Stimulated activated CD8-positive, alpha-beta memory T cell treated with anti-CD3 and anti-CD28 coated beads, Interleukin-15, amount 100 ng/mL, for 1 hour (primary cell): ENCODE results near the gene GMFB.
"Not testable (repeated sequence)": the region's sequence is repeated elsewhere in the genome, so short reads cannot be mapped to it uniquely, and the experiment has no call there.

Experiments
- DNase-seq: peaks from one replicate; pipeline ENCODE4 v3.0.0-alpha.2; 2020; ENCODE audit warnings: low read depth

The GMFB gene

DNA sequence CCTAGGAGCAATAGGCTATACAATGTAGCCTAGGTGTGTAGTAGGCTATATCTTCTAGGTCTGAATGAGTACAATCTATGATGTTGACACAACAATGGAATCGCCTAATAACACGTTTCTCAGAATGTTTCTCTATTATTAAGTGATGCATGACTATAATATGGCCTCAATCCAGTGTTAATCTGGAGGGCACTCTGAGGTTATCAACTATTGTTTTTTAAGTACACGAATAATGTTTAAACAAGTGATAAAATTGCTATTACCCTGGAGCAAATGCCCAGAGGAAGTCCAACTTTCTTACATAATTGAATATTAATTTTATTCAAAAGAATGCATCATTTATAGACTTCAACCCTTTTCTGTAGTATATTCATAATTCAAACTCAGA is 31.2 kb downstream of the GMFB start:
- no peak for DNase-seq

DNA sequence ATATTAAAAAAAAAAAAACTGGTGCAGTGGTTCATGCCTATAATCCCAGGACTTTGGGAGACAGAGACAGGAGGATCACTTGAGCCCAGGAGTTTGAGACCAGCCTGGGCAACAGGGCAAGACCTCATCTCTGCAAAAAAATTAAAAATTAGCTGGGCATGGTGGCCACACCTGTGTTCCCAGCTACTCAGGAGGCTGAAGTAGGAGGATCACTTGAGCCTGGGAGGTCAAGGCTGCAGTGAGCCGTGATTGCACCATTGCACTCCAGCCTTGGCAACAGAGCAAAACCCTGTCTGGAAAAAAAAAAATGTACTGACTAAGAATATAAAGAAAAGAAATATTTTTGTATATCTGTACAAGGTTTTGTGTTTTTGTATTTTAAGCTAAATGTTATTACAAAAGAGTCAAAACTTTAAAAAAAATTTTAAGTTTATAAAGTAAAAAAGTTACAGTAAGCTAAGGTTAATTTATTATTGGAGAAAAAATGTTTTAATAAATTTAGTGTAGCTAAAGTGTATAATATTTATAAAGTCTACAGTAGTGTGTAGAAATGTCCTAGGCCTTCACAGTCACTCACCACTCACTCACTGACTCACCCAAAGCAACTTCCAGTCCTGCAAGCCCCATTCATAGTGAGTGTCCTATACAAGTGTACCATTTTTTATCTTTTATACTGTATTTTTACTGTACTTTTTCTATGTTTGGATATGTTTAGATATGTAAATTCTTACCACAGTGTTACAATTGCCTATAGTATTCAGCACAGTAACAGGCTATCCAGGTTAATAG is 31.8 kb downstream of the GMFB start:
- not testable (repeated sequence) for DNase-seq

DNA sequence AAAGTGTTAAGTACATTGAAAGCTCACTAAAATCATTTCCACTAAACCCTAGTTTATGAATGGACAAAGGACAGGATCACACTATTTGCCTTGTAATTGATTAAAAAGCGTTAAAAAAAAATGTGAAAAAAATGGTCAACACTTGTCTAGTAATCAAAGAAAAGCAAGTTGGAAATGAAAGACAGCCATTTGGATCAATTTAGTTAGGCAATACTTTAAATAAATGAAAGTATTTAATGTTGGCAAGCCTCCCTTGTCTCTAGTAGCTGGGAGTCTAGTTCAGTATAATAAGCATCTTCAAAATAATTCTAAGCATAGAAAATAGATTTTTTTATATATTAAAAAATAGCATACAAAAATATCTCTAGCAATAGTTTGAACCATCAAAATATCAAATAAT is 33.4 kb downstream of the GMFB start:
- no peak for DNase-seq

DNA sequence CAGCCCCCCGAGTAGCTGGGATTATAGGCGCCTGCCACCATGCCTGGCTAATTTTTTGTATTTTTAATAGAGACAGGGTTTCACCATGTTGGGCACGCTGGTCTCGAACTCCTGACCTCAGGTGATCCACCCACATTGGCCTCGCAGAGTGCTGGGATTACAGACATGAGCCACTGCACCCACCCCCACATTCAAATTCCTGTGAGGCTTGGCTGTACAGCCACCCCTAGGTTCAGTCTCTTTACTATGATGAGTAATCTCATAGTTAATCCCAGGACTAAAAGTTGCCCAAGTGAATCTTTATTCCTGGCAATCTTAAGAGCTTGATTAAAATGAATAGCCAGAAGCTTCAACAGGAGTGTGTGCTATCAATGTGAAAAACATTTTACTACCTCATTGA is 34.8 kb downstream of the GMFB start:
- DNase-seq = not testable (repeated sequence)

DNA sequence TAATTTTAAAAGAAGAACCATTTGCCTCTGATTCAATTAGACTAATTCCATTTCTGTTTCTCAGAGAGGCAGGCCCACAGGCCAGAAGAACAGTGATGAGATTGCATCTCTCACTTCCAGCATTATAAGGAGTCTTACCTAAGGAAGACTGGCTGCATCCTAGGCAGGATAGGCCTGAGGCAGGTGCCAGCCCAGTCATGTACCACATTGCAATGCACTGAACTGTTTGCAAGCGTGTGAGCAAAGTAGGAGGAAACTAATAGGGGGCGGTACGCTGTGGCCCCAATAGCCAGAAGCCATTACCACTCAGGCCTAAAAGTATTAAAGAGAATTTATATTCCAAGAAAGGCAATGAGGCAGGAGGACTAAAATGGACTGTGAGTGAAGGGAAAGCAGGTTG is 35.5 kb downstream of the GMFB start:
- DNase-seq = no peak

DNA sequence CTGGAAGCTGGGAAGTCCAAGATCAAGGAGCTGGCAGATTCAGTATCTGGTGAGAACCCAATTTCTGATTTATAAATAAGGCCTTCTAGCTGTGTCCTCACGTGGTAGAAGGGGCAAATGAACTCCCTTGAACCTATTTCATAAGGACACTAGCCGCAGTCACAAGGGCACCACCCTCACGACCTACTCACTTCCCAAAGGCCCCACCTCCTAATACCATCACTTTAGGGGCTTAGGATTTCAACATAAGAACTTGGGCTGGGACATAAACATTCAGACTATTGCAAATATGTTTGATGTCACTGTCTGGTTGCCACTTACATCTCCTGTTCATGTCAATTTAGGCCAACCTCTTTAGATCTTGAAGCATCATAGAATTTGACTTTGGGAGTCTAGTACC is 36.8 kb downstream of the GMFB start:
- DNase-seq = no peak

DNA sequence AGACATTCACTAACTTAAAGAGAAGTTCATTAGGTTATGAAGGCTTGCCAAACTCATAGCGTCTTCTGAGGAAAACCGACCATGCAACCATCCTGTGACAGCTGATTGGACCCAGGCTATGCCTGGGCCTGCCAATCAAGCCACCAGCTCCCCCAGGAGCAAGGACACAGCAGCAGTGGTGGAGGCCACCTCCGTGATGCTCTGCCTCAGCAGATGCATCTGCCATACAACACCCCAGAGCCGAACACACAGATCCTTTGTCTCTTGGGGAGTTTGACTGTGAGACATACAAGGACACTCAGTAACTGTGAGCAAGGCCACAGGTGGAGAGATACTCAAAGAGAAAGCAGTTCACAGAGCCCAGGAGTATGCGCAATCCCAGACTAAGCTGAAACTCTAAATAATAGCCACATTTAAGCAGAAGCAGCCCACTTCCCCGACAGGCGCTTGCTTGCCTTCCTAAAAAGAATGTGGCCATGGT is 37.6 kb downstream of the GMFB start:
- no peak for DNase-seq

DNA sequence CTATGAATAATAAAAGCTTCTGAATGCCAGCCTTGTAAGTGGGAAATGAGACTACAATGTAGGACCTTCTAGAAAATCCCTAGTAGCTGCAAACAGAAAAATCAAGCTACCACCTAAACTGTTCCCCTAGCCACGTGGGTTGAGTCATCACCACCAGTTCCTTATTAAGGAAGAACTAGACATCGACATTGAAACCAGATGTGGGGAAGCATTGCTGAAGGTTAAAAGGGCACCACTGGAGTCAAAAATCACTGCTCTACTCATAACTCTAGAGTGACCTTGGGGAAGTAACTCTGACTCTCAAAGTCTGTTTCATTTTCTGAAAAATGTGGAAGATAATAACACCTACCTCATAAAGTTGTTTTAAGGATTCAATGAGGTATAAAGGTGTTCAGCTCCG is 38.2 kb downstream of the GMFB start:
- DNase-seq = no peak

DNA sequence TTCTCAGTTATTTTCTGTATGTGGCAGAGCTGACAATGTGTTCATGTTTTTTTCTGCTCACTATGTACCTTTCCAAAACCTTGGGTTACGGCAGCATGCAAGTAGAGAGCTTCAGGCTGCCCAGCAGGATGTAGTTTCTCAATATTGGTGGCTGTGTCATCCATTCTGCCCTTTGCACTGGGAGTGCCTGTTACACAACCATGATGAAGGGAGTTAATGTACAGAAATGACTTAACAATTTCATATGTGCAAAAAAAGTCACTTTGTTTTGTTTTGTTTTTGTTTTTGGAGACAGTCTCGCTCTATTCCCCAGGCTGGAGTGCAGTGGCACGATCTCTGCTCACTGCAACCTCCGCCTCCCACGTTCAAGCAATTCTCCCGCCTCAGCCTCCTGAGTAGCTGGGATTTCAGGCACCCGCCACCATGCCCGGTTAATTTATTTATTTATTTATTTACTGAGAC is 41.5 kb downstream of the GMFB start:
- DNase-seq = no peak

DNA sequence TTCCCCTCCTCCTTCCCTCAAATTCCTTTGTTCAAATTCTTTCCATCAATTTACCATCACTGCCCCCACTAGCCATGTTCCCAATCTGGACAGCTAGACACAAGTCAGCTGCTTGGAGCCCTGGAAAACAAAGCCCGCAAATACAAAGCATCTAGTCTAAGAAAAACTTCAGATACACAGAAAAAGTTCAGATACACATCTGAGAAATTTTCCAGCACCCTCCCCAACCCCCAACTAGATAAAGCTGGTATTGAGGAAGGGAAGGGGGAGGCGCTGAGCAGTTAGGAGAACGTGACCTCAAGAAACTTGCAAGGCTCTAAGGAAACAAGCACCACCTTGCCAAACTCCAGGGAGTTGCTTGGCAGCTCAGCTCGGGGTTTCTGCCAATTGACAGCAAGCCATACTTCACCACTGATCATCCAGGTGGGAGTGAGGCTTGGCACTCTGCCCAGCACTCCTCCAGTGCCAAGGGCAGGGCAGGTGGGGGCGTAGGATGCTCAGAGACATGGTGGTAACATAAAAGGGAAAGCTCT is 42.6 kb downstream of the GMFB start:
- DNase-seq = no peak

DNA sequence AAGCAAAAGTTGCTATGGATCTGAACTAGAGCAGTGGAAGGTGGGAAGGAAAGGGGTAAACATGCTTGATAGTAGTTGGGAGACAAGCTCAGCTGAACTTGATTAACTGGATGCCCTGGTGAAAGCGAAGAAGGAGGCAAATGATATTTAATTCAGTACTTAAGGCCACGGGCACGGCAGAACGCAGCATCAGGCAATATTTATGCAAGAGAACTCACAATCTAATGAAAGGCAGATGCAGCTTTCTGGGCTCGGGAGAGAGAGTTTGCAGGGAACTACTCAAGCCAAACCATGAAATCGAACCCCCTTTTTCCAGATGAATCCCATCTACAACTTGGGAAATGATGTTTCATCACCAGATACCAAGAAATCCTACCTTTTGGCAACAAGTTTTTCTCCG is 44.1 kb downstream of the GMFB start:
- no peak for DNase-seq

DNA sequence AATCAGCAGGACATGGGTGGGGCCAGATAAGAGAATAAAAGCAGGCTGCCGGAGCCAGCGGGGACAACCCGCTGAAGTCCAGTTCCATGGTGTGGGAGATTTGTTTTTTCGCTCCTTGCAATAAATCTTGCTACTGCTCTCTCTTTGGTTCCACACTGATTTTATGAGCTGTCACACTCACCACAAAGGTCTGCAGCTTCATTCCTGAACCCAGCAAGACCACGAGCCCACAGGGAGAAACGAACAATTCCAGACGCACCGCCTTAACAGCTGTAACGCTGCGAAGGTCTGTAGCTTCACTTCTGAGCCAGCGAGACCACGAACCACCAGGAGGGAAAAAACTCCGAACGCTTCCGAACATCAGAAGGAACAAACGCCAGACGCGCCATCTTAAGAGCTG is 44.8 kb downstream of the GMFB start:
- DNase-seq = no peak

DNA sequence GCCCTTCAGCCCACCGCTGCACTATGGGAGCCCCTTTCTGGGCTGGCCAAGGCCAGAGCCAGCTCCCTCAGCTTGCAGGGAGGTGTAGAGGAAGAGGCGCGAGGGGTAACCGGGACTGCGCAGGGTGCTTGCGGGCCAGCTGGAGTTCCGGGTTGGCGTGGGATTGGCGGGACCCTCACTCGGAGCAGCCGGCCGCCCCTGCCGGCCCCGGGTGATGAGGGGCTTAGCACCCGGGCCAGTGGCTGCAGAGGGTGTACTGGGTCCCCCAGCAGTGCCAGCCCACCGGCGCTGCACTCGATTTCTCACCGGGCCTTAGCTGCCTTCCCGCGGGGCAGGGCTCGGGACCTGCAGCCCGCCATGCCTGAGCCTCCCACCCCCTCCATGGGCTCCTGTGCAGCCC is 45.8 kb downstream of the GMFB start:
- not testable (repeated sequence) for DNase-seq

DNA sequence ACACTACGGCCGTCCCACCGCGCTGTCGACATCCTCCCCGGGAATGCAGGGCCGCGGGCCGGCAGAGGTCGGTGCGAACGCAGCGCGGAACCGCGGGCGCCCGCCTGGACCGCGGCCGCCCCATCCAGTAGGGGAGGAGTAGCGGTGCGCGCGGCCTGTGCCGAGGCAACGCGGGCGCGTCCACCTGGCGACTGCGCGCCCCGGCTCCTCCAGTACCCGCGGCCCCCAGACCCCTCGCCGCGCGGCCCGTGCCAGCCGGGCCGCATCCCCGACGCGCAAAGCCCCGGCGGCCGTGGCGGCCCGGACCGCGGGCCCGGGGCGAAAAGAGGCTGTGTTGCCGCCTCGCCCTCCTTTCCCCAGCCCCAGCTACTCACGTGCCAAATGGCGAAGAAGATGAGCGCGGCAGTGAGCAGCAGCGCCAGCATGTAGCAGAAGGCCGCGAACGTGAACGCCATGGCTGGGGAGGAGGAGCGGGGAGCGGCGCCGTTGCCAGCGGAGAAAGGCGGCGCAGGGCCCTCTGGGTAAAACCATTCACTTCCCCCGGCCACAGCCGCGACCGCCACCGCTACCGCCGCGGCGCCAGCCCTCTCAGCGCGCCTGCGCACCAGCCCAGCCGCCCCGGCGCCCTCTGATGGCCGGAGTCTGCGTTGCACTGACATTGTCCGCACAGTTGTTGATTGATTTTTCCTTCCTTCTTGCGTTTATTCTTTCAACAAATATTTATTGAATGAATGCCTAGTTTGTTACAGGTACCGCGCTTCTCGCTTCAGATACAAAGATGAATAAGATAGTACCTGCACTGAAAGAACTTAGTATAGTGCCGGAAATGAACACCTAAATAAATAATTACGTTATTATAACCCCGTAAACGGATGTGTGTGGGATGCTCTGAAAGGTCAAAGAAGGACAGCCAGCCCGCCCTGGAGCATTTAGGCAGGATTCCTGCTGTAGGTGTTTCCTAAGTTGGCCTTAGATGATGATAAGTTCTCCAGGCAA is 47.6 kb downstream of the GMFB start, which contains the start of gene CNIH1:
CNIH1 (minus strand) TSS at position 502 of the 996 bp plus-strand sequence; CDS start at position 455, 47 bp downstream.
- DNase-seq = peak; percentile 88

DNA sequence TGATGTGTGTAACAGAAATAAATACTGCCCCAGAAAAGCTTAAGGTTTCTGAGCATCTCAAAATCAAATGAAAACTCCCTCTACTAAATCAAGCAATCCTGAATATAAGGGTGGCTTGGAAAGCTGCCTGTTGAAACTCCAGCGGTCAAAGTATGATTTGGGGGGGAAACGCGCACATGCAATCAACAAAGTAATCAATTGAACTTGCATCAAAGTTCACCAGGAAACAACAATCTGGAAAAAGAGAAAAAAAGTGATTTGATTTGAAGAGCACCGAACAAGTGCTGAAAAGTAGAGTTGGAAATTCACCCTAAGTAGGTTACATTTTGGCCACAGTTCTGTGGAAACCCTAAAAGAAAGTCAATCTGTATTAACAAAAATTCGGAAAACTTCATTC is 48.3 kb downstream of the GMFB start:
- DNase-seq = no peak

DNA sequence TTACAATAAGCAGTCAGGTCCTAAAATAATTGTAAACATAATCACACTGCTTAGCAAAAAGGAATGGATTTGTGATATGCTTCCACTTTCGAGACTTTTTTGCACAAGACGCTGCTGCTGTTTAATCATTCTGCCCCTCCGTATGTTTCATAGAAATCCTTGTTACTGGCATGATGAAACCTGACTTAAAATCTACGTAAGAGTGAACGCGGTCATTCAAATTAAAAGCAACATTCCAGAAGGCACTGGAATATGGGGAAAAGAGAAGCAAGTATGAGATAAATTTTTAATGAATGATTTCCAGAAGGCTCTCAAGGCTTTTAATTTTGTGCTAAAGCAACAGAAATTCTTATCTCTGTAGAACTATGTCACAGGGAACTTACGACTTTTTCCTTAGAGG is 48.7 kb downstream of the GMFB start:
- no peak for DNase-seq

DNA sequence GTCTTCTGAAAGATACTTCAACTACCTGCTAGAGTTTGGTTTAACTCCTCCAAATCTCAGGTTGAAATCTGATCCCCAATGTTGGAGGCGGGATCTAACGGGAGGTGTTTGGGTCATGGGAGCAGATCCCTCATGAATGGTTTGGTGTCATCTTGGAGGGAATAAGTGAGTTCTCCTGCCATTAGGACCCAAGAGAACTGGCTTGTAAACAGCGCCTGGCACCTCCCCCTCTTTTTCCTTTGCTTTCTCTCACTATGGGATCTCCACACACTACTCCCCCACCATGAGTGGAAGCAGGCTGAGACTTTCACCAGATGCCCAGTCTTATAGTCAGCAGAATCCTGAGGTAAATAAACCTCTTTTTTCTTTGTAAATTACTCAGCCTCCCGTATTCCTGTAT is 50.1 kb downstream of the GMFB start:
- no peak for DNase-seq

DNA sequence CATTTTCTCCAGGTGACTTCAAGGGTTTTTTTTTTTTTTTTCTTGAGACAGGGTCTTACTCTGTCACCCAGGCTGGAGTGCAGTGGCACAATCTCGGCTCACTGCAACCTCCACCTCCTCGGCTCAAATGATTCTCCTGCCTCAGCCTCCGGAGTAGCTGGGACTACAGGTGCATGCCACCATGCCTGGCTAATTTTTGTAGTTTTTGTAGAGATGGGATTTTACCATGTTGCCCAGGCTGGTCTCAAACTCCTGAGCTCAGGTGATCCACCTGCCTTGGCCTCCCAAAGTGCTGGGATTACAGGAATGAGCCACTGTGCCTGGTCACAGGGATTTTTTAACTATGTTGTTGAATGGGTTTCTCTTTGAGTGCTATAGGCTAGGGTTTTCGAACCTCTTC is 50.8 kb downstream of the GMFB start:
- DNase-seq = not testable (repeated sequence)

DNA sequence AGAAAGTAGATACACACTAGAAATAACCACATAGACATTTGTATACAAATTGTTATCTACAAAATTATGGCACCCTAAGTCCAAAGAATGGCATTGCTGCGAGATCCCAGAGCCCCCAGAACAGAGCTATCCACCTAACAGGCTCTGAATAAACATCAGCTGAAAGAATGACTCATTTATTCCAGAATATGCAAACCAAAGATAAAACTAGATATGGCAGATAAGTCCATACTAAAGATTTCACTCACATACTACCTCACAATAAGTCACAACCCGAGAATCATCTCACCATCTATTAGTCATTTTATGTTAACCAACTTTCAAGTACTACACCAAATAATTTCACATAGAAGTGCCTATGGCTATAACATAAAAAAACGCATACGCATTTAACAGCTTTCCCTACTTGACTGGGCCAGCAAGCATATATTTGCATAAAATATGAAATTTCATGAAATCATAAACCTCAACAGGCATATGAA is 53.2 kb downstream of the GMFB start:
- no peak for DNase-seq

DNA sequence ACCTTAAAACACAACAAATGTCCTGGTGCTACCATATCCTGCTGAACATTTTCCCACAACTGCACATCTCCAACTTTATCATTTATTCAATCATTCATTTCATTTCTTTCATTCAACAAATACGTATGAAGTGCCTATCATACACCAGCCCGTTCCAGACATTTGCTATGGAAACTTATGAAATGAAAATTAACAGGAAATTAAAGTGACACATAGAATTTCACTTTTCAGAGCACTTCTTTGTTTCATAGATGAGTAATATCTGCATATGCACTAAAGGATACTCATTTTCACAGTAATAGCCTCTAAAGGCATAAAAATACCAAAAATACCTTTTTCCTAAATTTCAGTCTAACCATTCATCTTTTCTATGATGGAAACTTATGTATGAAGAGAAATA is 60.3 kb downstream of the GMFB start:
- no peak for DNase-seq

DNA sequence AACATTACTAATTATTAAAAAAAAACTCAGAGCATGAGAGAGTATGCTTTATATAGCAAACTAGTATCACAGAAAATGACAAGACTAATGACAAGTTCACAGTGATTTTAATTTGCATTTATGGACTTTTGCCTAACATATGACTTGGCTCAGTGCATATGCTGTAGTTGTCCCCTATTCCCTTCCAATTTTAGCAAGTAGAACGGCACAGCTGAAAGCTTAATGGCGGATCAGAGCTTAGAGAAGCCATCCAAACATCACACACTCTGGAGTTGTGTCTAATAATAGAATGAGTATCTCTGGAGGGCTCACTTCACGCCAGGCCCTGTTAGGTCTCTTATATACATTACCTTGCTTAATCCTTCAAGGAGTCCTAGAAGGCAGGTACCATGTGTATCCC is 60.9 kb downstream of the GMFB start:
- DNase-seq = no peak

DNA sequence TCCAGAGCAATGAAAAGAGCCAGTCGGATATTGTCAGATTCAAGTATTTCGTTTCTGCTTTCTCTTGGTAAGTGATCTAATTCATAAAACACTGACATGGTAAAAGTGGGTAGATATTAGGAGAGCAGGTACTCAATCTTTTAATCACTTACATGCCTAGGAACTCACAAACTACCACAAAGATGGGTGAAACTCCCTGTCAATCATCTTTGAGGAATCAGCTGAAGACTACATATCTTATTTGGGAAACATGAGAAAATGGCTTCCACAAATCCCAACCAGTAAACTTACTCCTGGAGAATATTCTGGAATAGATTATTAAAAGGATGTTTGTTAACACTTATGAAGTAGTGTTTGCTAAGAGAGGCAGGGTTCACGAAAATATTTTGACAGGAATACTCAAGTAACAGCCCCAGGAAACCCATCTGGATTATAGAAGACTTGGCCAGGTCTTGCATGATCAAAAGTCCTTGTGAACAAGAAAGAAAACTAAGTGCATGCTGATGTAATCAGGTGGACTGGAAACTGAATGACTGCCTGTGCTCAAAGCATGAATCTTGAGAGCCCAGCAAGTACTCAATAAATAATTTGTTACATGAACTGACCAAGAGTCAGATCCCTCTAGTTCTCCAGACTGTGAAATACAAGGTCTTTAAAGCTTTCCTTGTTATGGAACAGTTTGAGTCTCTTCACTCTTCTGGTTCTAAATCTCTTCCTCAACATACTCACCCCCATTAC is 63.1 kb downstream of the GMFB start:
- DNase-seq = no peak
